ENCODE data around the gene STAG2. TPM values are rescaled to one million over a fixed set of nuclear protein-coding genes. Genes with fewer than 3 reads are reported as not detected.

Gene STAG2
- total RNA-seq, 1 donor from 2014 or later = 85.0 TPM

DNA sequence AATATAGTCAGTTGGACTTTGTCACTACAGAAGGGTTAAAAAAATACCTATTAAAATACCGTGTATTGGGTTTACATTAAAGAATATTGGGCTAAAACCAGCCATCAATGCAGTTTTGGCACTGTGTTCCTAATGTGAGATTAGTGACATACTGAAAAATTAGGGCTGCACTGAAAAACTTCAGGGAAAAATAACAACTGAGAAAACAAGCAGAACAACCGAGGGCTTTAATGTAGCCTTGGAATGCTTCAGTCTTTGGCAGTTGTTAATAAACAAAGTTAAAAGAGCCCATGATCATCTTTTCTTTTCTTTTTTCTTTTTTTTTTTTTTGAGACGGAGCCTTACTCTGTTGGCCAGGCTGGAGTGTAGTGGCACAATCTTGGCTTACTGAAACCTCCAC lies 12.4 kb downstream of the STAG2 start:
- DNase-seq (ENCODE audit: extremely low read depth, low read depth, low spot score) = no peak

- DNase-seq (ENCODE audit: extremely low read depth, low read depth, low spot score) = no peak
These were observed 13.7 kb downstream of the STAG2 start for GRCh38 chrX:123975180-123975579.

DNA sequence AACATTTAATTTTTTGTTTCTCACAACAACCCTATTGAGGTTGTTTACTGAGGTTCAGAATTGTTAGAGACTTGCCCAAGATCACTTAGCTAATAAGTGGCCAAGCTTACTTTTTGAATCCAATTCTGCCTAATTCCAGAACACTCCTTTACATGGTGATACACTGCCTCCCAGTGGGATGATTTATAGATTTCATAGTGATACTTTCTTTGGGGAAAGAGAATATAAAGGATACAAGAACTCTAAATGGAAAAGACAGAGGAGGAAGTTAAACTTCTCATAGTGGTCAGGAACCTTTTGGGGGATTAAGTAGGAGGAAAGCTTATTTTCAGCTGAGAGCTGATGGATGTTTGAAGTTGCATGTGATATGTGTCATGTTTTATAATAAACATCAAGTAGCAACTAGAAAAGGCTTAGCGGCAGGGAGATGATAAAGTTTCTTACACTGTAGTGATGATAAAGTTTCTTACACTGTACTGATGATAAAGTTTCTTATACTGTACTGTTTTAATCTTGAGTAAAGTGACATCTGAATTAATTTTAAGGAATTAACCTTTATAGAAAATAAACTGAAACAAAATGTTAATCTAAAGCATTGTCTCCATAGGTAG lies 15.3 kb downstream of the STAG2 start:
- no peak for DNase-seq (ENCODE audit: extremely low read depth, low read depth, low spot score)

DNA sequence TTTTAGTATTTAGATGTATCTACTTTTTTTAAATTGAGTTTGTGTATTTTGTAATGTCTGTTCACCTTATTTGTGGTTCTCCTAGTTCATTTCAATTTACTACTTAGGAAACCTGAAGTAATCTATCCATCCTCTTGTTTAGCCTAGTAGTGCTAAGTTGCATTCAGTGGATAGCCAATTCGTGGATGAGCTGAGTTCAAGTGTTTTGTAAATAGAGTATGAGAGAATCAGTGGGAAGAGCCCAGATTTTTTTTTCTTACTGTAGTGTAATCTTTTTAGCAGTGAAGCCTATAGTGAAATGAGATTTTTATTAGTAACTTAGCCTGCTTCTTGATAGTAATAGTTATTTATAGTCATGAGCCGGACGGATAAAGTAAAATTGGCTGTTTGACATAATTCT lies 21.7 kb downstream of the STAG2 start:
- DNase-seq (ENCODE audit: extremely low read depth, low read depth, low spot score) = no peak

DNA sequence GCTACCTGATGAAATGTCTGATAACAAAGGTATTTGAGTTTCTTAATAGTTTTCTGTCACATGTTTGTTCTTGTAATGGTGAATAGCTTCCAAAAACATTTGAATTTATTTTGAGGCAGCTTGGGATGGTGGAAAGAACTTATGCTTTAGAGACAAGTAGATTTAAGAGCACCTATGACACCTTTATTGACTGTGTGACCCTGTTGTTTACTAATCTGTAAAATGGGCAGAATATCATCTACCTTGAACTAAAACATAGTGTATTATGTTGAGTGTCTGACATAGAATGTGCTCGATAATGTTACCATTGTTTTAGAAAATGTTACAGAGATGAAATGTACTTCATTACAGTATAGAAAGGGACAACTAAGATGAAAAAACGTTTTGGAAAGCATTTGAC lies 24.9 kb downstream of the STAG2 start:
- DNase-seq (ENCODE audit: extremely low read depth, low read depth, low spot score) = no peak

DNA sequence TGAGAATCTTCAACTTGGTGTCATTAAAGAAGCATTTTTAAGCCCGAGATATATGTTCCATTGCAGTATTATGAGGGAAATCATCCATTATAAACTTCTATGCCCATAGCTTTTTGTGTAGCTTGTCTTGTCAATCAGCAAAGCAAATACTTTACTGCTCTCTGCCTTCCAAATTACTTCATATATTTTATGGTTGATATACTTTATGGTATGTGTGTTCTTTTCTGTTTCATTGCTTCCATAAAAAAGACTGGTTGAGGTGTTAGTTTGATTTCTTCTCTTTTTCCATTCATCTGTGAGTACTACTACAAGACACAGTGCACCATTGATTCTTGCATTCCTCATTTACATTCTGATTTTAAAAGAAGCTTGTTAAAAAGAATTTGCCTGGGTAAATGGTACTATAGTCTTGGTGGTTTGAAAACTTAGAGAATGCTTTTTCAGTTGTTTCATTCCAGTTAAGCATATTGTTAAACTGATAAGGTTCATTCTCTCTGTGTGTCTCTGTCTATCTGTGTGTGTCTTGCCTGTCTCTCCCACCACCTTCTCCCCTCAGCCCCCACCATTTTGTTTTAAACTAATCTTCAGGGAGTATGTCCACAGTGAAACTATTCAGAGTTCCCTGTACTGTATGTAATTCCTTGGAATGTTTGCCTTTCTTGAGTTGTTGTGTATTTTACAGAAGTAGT lies 27.1 kb downstream of the STAG2 start:
- DNase-seq (ENCODE audit: extremely low read depth, low read depth, low spot score) = no peak

- no peak for DNase-seq (ENCODE audit: extremely low read depth, low read depth, low spot score)
These were observed 27.7 kb downstream of the STAG2 start for GRCh38 chrX:123989235-123989634.

DNA sequence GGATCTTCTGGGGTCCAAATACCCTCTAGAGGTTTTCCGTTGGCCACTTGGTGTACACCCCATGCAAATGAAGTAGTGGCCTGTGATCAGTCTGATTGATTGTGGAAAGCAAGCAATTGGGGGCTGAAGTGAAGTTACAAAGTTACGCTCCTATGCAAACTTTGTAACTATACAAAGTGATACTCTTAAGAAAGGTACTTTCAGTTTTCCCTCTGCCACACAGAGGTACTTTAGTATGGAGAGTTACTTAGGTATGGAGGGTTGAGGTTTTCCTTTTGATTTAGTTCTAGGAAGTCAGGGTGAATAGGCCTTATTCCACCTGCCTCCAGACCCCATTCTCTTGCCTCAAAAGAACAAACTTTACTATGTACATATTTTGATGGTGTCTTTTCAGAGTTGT lies 28.7 kb downstream of the STAG2 start:
- no peak for DNase-seq (ENCODE audit: extremely low read depth, low read depth, low spot score)

DNA sequence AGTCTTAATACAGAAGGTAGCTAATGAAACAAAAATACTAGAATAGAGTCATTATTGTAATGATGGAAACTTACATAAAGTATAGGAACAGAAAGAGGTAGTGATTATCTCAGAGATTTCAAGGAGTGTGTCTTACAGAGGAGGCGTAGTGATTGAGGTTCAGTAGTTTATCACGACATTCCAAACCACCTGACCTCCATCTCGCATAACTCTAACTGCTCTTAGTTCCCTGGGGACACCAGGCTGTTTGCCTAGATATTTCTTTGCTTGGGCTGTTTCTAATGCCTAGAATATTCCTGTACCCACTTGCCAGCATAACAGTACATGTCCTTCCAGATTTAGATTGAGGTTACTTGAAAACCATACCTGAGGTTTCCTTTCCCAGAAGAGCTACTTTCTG lies 29.1 kb downstream of the STAG2 start:
- DNase-seq (ENCODE audit: extremely low read depth, low read depth, low spot score) = no peak

DNA sequence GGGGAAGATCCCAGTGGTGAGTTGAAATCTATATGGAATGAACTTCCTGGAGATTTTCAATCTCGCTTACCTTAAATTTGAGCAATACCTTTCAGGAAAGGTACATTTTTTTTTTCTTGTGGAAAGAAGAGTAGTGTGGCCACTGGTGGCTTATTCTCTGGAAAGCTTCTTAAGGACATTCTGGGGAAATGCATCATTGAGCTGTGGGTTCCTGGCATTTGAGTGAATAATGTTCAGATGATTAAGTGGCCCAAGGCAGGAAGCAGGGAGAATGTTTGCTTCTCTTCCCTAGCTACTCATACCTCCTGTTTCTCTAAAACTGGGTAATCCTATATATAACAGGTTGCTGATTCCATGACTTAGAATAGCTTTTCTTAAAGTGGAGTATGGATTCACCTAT lies 31.8 kb downstream of the STAG2 start:
- peak; percentile 57 for DNase-seq (ENCODE audit: extremely low read depth, low read depth, low spot score)

- DNase-seq (ENCODE audit: extremely low read depth, low read depth, low spot score) = no peak
These were observed 32.6 kb downstream of the STAG2 start for GRCh38 chrX:123993904-123994635.

GRCh38 chrX:123994730-123995129 lies 33.2 kb downstream of the STAG2 start:
- DNase-seq (ENCODE audit: extremely low read depth, low read depth, low spot score) = no peak

- DNase-seq (ENCODE audit: extremely low read depth, low read depth, low spot score) = no peak
These were observed 40.1 kb downstream of the STAG2 start for GRCh38 chrX:124001581-124001980.

- DNase-seq (ENCODE audit: extremely low read depth, low read depth, low spot score) = no peak
These were observed 43.7 kb downstream of the STAG2 start for GRCh38 chrX:124005228-124005627.

- DNase-seq (ENCODE audit: extremely low read depth, low read depth, low spot score) = no peak
These were observed 48.7 kb downstream of the STAG2 start for GRCh38 chrX:124010157-124010556.

DNA sequence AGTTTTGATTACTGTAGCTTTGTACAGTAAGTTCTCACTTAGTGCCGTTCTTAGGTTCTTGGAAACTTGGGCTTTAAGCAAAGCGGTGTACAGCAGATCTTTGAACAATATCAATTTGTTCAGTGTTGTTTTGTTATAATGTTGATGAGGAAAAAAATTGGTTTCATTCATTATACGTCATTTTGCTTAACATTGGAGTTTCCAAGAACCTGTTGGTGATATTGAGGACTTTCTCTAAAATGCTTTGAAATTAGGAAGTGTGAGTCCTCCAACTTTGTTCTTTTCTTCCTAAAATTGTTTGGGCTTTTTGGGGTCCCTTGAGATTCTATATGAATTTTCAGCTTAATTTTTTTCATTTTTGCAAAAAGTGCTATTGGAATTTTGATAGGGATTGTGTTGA lies 49.1 kb downstream of the STAG2 start:
- no peak for DNase-seq (ENCODE audit: extremely low read depth, low read depth, low spot score)

GRCh38 chrX:124015721-124016120 lies 54.2 kb downstream of the STAG2 start:
- no peak for DNase-seq (ENCODE audit: extremely low read depth, low read depth, low spot score)

GRCh38 chrX:124016825-124017224 lies 55.3 kb downstream of the STAG2 start:
- no peak for DNase-seq (ENCODE audit: extremely low read depth, low read depth, low spot score)

DNA sequence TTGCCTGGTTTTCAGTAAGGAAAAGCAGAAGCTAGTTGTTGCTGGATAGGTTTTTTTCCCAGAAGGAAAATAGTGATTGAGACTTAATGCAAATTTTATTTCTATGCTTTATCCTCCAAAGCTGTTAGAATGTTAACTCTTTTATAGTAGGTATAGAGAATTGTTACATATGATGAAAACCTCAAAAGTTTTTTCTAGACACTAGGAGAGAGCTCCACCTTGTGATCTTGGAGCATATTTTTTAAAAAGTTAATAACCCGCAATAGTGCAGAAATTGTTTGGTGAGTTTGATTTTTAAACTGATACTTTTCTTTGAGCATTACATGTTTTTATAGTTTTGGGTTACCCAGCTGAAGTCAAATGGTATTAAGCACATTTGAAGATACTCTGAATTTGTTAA lies 56.5 kb downstream of the STAG2 start:
- DNase-seq (ENCODE audit: extremely low read depth, low read depth, low spot score) = no peak

- no peak for DNase-seq (ENCODE audit: extremely low read depth, low read depth, low spot score)
These were observed 62.3 kb downstream of the STAG2 start for GRCh38 chrX:124023838-124024238.

DNA sequence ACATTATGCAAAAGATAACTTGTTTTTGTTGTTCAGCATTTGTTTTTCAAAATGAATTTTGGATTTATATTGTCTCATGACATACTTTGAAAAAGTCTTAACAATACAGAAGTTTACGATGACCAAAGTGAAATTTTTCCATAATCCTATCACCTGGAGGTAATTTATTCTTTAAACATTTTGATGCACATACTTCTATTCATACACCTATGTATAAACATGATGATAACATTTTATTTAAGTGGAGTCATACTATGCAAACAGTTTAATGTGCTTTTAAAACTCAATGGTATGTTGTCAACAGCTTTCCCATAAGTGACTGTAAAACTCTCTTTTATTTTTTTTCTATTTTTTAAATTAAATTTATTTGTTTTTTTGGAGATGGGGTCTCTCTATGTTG lies 65.0 kb downstream of the STAG2 start:
- DNase-seq (ENCODE audit: extremely low read depth, low read depth, low spot score) = no peak

DNA sequence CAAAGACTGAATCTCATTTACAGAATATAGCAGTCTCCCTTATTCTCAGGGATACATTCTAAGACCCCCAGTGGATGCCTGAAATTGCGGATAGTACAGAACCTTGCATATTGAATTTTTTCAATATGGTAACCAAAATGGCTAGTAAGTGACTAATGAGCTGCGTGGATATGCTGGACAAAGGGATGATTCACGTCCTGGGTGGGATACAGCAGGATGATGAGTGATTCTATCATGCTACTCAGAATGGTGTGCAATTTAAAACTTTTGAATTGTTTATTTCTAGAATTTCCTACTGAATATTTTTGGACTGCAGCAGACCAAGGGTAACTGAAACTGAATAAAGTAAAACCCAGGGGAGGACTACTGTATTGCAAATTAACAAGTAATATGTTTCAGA lies 66.7 kb downstream of the STAG2 start:
- no peak for DNase-seq (ENCODE audit: extremely low read depth, low read depth, low spot score)

Measured in glomerular endothelial cell (primary cell).